Muscle layer of duodenum (tissue), 2 donors: ENCODE data around the gene CXCL1.

Experiments used
- H3K27ac ChIP-seq: one replicate; pipeline ENCODE4 v1.7.0; 2013; ENCODE audit warnings: mild to moderate bottlenecking, low read length
- H3K27me3 ChIP-seq: one replicate; pipeline ENCODE4 v1.7.0; 2013; ENCODE audit warnings: low read depth, mild to moderate bottlenecking, control low read depth, low read length
- H3K36me3 ChIP-seq, 2 donors: one replicate each; pipeline ENCODE4 v1.7.0; 2013; ENCODE audit warnings: low read length in 2 of 2, control low read depth in 1 of 2, mild to moderate bottlenecking in 1 of 2; ENCODE audit not compliant: insufficient read depth in 2 of 2, control insufficient read depth in 1 of 2
- H3K4me1 ChIP-seq, 2 donors: one replicate each; pipeline ENCODE4 v1.7.0; 2013; ENCODE audit warnings: low read length in 2 of 2, mild to moderate bottlenecking in 2 of 2, control low read depth in 1 of 2, moderate library complexity in 1 of 2; ENCODE audit not compliant: insufficient read depth in 2 of 2, control insufficient read depth in 1 of 2
- H3K4me3 ChIP-seq, 2 donors: one replicate each; pipeline ENCODE4 v1.7.0; 2013; ENCODE audit warnings: low read length in 2 of 2, low read depth in 1 of 2, mild to moderate bottlenecking in 1 of 2
- H3K9me3 ChIP-seq, 2 donors: one replicate each; pipeline ENCODE4 v1.7.0; 2013; ENCODE audit warnings: low read length in 2 of 2, control low read depth in 1 of 2, mild to moderate bottlenecking in 1 of 2; ENCODE audit not compliant: control insufficient read depth in 1 of 2
- donor health status: healthy.

The CXCL1 gene

GRCh38 chr4:73839715-73840114 lies 29.5 kb upstream of the CXCL1 start:
- no peak overlapping the region for H3K4me3 ChIP-seq
- no peaks in the 10 kb centered on the region for H3K36me3 ChIP-seq
- H3K27me3 ChIP-seq, result no peaks in the 10 kb centered on the region
- H3K4me1 ChIP-seq, result peaks cover 0 to 7% of the 10 kb centered on the region in 2 donors
- H3K27ac ChIP-seq, result no peak overlapping the region
- no peaks in the 10 kb centered on the region for H3K9me3 ChIP-seq

- Histone ChIP-seq H3K27ac (no peak overlapping the region), H3K4me3 (no peak overlapping the region), H3K9me3 (no peaks in the 10 kb centered on the region), H3K4me1 (peaks cover 0 to 6% of the 10 kb centered on the region in 2 donors), H3K36me3 (no peaks in the 10 kb centered on the region), H3K27me3 (no peaks in the 10 kb centered on the region)
Measured at GRCh38 chr4:73841243-73841925, 27.8 kb upstream of the CXCL1 start.

- Histone ChIP-seq H3K36me3 (no peaks in the 10 kb centered on the region), H3K4me3 (no peak overlapping the region), H3K27ac (no peak overlapping the region), H3K27me3 (no peaks in the 10 kb centered on the region), H3K9me3 (no peaks in the 10 kb centered on the region), H3K4me1 (no peaks in the 10 kb centered on the region)
Measured at GRCh38 chr4:73842696-73843095, 26.5 kb upstream of the CXCL1 start.

DNA sequence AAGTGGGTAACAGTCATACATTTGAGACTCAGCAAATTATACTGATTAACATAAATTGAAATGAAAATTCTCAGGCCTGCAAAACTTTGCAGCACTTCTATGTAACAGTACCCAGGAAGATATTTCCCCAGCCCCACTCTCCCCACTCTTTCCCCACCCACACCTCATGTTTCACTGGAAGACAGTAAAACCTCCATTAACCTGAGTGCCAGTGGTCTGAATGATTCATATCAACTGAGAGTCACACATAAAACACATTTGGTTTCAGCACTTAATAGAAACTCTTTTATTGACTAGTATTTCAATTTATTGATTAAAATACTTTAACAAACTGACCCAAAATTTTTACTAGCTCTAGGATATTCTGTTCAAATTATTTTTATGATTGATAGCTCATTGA lies 25.8 kb upstream of the CXCL1 start:
- Histone ChIP-seq H3K4me1 (no peaks in the 10 kb centered on the region), H3K9me3 (no peaks in the 10 kb centered on the region), H3K27ac (no peak overlapping the region), H3K4me3 (no peak overlapping the region), H3K27me3 (no peaks in the 10 kb centered on the region), H3K36me3 (no peaks in the 10 kb centered on the region)

- Histone ChIP-seq H3K27ac (no peak overlapping the region), H3K4me3 (no peak overlapping the region), H3K9me3 (no peaks in the 10 kb centered on the region), H3K36me3 (no peaks in the 10 kb centered on the region), H3K4me1 (no peaks in the 10 kb centered on the region), H3K27me3 (no peaks in the 10 kb centered on the region)
Measured at GRCh38 chr4:73844345-73844744, 24.8 kb upstream of the CXCL1 start.

DNA sequence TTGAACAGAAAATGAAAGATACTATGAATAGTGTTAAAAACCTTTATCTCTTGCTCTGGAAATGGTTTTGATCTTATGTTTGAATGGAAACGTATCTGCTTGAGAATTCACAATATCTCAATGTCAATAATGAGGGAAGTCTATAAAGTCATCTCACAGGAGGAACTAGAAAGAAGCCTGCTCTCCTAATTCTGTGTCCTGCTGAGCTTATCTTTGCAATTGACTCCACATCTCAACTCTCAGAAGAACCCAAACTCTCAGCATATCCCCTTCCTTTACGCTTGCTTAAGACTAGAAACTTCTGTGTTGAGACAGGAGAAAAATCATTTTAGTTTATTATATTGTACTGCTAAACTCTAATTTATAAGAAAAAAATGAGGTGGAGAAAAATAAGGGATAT lies 24.4 kb upstream of the CXCL1 start:
- no peak overlapping the region for H3K27ac ChIP-seq
- H3K36me3 ChIP-seq, result no peaks in the 10 kb centered on the region
- H3K27me3 ChIP-seq, result no peaks in the 10 kb centered on the region
- no peak overlapping the region for H3K4me3 ChIP-seq
- no peaks in the 10 kb centered on the region for H3K4me1 ChIP-seq
- no peaks in the 10 kb centered on the region for H3K9me3 ChIP-seq

DNA sequence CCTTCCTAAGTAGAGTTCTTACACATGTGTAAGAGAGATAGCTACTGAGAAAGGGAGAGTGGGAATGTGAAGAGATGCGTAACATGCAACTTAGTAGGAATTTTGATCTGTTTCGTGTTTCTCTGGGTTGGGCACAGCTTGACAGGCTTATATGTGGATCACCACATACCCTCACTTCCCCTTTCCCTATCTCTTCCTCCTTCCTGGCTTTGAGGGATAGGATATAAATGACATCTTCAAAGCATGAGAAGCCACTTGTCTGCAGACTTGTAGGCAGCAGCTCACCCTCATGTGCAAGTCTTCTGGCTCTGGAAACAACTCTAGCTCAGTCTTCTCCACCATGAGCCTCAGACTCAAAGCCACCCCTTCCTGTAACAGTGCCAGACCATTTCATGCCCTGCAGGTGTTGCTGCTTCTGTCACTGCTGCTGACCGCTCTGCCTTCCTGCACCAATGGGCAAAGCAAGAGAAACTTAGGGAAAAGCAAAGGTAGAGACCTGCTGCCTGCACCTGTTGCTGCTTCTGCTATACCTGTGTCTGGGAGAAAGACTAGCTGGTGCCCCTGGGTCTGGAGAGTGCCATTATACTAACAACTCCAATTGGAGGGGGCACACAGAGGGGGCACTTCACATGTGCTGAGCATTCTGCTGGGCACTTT lies 21.5 kb upstream of the CXCL1 start:
- no peaks in the 10 kb centered on the region for H3K27me3 ChIP-seq
- no peak overlapping the region for H3K4me3 ChIP-seq
- H3K36me3 ChIP-seq, result no peaks in the 10 kb centered on the region
- H3K27ac ChIP-seq, result no peak overlapping the region
- H3K9me3 ChIP-seq, result no peaks in the 10 kb centered on the region
- no peaks in the 10 kb centered on the region for H3K4me1 ChIP-seq

- Histone ChIP-seq H3K4me3 (no peak overlapping the region), H3K9me3 (no peaks in the 10 kb centered on the region), H3K36me3 (no peaks in the 10 kb centered on the region), H3K27me3 (no peaks in the 10 kb centered on the region), H3K4me1 (peaks cover 0 to 5% of the 10 kb centered on the region in 2 donors), H3K27ac (no peak overlapping the region)
Measured at GRCh38 chr4:73848183-73848777, 20.9 kb upstream of the CXCL1 start.

DNA sequence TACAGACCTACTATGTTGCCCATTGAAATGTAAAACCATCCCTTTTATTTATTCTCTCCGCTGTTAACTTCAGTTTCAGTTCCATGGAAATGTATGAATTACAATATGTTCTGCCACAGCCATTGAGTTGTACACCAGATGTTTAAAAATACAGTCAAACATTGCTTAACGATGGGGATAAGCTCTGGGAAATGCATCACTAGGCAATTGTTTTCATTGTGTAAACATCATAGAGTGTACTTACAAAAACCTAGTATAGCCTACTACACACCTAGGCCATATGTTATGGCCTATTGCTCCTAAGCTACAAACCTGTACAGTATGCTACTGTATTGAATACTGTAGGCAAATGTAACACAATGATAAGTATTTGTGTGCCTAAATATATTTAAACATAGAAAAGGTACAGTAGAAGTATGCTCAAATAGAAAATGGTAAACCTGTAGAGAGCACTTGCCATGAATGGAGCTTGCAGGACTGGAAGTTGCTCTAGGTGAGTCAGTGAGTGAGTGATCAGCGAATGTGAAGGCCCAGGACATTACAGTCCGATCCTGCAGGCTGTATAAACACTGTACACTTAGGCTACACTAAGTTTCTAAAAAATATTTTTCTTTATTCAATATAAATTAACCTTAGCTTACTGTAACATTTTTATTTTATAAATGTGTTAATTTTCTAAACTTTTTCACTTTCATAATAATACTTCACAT lies 18.8 kb upstream of the CXCL1 start:
- Histone ChIP-seq H3K36me3 (no peaks in the 10 kb centered on the region), H3K27me3 (no peaks in the 10 kb centered on the region), H3K27ac (no peak overlapping the region), H3K9me3 (no peaks in the 10 kb centered on the region), H3K4me1 (peaks cover 0 to 5% of the 10 kb centered on the region in 2 donors), H3K4me3 (no peak overlapping the region)

DNA sequence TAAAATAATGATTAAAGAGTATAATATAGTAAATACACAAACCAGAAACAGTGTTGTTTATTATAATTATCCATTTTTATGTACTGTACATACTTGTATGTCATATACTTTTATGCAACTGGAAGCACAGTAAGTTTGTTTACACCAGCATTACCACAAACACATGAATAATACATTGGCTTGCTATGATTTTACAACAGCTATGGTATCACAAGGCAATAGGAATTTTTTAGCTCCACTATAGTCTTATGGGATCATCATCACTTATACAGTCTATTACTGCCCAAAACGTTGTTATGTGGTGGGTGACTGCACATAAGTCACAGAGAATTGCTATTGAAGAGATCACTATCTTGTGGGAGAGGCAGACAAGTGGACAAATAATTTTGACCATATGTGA lies 17.9 kb upstream of the CXCL1 start:
- H3K27ac ChIP-seq, result no peak overlapping the region
- no peaks in the 10 kb centered on the region for H3K9me3 ChIP-seq
- H3K27me3 ChIP-seq, result no peaks in the 10 kb centered on the region
- no peak overlapping the region for H3K4me3 ChIP-seq
- H3K36me3 ChIP-seq, result no peaks in the 10 kb centered on the region
- peaks cover 0 to 5% of the 10 kb centered on the region in 2 donors for H3K4me1 ChIP-seq

- Histone ChIP-seq H3K27ac (no peak overlapping the region), H3K4me3 (no peak overlapping the region), H3K4me1 (peaks cover 0 to 5% of the 10 kb centered on the region in 2 donors), H3K9me3 (no peaks in the 10 kb centered on the region), H3K36me3 (no peaks in the 10 kb centered on the region), H3K27me3 (no peaks in the 10 kb centered on the region)
Measured at GRCh38 chr4:73852771-73853170, 16.4 kb upstream of the CXCL1 start.
